Measurements from ENCODE around the gene NLGN3. TPM values are rescaled to one million over a fixed set of nuclear protein-coding genes. Genes with fewer than 3 reads are reported as not detected.
"Not testable (repeated sequence)": the region's sequence is repeated elsewhere in the genome, so short reads cannot be mapped to it uniquely, and the experiment has no call there.

Gene NLGN3
- polyA plus RNA-seq, 3 donors = 3.8 to 4.4 (median 3.9) TPM

DNA sequence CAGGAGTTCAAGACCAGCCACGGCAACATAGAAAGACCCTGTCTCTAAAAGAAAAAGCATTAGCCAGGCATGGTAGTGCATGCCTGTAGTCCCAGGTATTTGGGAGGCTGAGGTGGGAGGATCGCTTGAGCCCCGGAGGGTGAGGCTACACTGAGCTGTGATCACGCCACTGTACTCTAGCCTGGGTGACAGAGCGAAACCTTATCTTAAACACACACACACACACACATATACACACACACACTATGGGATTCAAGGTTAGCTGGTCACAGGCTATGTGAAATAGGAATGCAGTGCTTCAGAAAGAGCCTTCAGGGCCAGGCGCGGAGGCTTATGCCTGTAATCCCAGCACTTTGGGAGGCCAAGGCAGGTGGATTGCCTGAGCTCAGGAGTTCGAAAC is 23.5 kb downstream of the NLGN3 start:
- no peak for DNase-seq (ENCODE audit: low read depth in 3 of 3, low spot score in 2 of 3)

DNA sequence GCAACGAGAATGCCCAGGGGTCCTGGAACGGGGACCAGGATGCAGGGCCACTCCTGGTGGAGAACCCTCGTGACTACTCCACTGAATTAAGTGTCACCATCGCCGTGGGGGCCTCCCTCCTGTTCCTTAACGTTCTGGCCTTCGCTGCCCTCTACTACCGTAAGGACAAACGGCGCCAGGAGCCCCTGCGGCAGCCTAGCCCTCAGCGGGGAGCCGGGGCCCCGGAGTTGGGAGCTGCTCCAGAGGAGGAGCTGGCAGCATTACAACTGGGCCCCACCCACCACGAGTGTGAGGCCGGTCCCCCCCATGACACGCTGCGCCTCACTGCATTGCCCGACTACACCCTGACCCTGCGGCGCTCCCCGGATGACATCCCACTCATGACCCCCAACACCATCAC is 24.9 kb downstream of the NLGN3 start:
- no peak for DNase-seq (ENCODE audit: low read depth in 3 of 3, low spot score in 2 of 3)

DNA sequence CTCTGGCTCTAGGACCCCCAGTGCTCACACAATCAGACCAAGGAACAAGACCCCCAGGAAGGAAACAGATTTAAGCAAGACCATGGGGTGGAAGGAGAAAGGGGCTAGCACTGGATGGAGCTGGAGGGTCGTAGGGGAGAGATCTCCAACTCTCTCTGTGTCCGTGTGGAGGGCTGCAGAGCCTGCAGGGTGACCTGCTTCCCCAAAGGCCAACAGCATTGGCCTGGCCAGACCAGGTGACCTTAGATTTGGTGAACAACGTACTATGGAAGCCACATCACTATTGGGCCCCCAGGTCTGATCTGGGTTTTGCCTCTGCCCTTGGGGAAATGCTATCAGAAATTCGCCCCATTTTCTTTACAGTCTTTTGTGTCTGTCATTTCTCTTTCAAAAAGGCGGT is 26.0 kb downstream of the NLGN3 start:
- DNase-seq (ENCODE audit: low read depth in 3 of 3, low spot score in 2 of 3) = no peak

DNA sequence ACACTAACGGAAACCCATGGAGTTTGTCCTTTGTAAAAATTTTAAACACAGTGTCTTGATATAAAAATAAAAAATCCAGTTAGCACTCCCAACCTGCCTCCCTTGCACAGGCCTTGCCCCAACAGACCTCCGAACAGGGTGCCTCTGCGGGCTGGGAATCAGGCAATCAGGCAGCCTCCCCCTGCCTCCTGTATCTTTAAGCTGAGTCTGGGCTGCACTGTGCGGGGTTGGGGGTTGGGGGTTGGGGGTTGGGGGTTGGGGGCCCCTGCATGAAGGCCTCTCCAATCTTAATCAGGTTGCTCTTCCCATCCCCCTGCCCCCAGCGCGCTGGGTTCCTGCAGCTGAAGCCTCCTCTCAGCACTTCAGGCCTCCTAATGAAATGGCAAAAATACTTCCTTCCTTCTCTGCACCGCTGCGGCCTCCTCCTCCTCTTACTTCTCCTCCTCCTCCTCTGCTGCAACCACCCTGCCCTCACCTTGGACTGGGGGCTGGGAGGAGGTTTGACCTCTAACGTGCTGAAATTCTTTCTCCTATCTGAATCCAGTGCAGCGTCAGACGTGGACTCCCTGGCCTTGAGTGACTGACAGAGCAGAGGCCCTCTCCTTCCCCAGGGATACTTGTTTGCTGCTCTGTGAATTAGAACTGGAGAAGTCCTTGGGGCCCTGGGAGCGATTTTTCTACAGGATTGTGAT is 26.6 kb downstream of the NLGN3 start:
- no peak for DNase-seq (ENCODE audit: low read depth in 3 of 3, low spot score in 2 of 3)

DNA sequence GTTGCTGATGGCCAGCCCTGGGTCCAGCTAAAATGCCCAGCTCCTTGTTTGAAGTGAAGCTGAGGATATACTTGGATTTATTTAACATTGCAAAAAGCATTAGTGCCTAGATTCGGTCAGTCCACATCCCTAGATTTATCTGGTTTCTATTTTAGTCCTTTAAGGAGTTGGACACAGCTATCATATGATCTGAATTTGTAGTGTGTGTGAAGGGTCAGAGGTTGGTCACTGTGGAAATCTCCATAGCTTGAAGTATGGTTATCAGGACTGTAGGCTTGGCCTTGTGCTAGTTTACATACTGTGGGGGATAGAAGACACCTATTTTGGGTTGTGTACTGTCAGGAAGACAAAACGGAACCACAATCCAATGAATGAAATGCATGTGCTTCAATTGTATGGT is 28.8 kb downstream of the NLGN3 start:
- DNase-seq (ENCODE audit: low read depth in 3 of 3, low spot score in 2 of 3) = no peak

DNA sequence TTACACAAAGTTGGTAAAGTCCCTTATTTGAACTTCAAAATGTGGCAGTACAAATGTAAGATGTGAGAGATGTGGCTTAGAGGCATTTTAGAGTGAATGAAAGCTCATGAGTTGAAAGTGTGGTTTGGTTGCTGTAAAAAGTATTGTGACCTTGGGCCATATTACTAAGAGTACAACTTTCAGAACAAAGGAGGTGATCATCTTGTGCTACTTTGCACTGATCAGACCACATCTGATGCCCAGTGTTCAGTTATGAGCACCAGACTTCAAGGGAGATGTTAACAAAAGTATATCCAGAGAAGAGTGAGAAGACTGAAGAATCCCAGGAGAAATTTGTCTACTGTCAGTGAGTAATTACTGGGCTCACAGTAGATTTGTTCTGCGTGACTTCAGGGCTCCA is 30.2 kb downstream of the NLGN3 start:
- DNase-seq (ENCODE audit: low read depth in 3 of 3, low spot score in 2 of 3) = no peak

DNA sequence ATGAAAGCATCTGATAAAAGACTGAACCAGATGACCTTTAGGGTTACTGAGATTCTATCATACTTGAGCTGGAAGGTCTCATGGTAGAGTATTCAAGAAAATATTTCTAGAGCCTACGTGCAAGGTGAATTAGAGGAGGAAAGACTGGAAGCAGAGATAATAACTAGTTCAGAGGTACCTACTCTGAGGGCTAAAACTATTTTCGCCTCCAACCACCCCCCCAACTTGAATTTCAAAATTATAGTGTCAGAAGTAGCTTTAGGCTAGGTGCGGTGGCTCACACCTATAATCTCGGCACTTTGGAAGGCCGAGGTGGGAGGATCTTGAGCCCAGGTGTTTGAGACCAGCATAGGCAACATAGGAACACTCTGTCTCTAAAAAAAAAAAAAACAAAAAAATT is 30.9 kb downstream of the NLGN3 start:
- DNase-seq (ENCODE audit: low read depth in 3 of 3, low spot score in 2 of 3) = no peak

DNA sequence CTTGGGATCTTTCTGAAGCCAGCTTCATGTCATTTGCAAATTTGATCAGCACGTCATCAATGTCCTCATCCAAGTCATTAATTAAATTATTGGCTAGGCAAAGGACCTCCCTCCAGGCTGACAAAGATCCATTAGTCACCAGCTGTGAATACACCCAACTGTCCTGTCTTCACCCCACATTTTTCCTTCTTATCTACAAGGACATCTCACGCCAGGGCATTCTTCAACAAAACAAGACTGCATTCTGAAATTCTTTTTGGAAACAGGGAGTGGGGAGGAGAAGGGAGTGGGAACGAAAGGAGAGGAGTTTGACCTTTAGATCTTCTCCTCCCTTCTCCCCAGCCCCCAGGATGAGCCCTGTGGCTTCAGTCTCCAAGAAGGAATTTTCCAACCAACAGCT is 32.7 kb downstream of the NLGN3 start:
- DNase-seq (ENCODE audit: low read depth in 3 of 3, low spot score in 2 of 3) = no peak

DNA sequence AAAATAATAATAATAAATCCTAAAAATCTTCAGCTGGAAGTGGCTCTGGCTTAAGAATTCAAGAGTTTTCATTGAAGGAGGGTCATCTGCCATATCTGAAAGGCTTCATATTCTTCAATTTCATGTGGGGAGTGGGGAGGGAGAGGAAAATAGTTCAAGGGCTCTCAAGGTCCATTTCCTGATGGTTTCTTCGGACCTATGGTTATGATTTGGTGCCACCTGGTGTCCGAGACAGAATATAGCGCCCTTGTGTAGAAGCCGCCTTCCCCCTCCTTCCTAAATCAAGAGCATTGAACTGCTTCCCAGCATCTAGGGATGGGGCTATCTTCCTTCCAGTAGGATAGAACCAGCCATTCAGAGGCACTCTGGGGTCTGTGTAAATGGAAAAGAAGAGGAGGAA is 34.3 kb downstream of the NLGN3 start:
- DNase-seq (ENCODE audit: low read depth in 3 of 3, low spot score in 2 of 3) = no peak

DNA sequence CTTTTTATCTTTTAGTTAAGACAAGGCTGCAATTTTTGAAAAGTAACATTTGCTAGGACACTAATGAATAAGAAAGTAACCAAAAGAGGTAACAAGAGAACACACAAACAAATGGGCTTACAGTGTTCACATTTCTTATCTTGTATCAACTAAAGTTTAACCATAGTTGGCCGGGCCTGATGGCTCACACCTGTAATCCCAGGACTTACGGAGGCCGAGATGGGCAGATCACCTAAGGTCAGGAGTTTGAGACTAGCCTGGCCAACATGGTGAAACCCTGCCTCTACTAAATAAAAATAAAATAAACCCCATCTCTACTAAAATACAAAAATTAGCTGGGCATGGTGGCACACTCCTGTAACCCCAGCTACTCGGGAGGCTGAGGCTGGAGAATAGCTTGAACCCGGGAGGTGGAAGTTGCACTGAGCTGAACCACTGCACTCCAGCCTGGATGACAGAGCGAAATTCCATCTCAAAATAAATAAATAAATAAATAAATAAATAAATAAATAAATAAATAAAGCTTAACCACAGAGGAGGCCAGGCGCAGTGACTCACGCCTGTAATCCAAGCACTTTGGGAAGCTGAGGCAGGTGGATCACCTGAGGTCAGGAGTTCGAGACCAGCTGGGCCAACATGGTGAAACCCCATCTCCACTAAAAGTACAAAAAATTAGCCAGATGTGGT is 36.1 kb downstream of the NLGN3 start:
- not testable (repeated sequence) for DNase-seq (ENCODE audit: low read depth in 3 of 3, low spot score in 2 of 3)

DNA sequence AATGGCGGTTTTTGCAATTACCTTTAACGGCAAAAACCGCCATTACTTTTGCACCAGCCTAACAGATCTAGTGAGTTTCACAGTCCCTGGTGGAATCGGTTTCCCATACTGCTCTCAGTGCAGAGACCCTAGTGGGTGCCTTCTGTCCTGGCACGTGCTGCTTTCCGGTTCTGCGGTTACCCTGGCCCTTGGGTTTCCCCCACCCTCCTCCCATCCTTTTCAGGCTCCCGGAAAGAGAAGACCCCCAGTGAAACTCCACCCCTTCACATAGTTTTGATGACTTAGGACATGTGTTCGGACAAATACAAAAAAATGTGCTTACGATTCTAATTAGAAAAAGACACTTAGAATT is 36.9 kb downstream of the NLGN3 start:
- no peak for DNase-seq (ENCODE audit: low read depth in 3 of 3, low spot score in 2 of 3)

DNA sequence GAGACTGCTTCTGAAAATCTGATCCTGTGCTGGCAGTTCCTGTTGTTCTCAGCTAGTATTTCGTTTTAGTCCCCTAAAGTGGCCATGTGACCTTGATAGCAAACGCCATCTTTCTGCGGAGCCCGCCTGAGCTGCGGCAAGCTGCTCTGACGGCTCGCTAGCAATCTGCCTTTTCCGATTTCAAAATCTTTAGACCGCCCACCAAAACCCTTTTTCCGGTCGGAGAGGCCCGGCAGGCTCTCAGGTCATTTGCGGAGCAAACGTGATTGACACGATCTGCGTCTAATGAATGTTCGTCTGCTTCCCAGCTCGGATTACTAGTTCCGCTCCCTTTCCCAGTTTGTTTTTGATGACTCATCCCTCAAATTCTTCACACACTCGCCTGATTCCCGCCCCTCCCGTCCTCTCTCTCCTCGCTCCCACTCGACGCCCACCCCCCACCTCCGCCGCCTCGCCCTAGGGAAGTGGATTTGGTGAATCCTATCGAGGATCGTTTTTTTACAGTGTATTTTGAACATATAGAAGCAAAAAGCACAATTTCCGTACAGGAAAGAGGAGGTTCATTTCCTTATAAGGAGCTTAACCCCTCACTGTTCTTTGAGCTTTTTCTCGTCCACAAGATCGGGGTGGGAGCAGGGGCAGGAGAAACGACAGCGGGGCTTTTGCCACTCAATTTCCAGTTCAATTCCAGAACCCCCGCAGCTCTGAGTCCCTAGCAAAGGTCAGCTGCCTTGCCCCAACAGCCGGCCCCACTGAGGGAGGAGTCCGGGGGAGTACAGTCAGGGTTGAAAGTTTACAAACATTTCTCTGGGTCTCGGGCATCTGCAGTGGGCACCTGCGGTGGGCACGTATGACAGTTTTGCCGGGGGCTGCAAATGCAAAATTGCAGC is 37.5 kb downstream of the NLGN3 start:
- peak; percentile 74 to 88 (median 79) for DNase-seq (ENCODE audit: low read depth in 3 of 3, low spot score in 2 of 3)

DNA sequence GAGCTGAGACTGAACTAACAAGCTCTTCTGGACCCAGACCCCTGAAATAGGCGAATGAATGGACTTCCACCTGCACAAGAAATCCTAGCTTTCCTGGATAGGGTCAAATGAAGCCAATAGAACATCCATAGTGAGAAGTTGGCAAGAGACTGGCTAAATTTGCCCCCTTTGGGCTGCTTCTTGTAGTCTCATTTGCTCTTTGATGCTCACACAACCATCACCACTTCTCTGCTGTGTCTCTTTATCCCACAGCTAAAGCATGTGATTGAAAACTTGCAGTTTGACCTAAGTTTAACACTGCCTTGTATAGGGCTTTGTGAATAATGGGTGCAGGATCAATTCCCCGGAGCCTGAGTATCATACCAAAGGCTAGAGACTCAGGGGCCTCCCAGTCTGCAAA is 38.2 kb downstream of the NLGN3 start:
- no peak for DNase-seq (ENCODE audit: low read depth in 3 of 3, low spot score in 2 of 3)

DNA sequence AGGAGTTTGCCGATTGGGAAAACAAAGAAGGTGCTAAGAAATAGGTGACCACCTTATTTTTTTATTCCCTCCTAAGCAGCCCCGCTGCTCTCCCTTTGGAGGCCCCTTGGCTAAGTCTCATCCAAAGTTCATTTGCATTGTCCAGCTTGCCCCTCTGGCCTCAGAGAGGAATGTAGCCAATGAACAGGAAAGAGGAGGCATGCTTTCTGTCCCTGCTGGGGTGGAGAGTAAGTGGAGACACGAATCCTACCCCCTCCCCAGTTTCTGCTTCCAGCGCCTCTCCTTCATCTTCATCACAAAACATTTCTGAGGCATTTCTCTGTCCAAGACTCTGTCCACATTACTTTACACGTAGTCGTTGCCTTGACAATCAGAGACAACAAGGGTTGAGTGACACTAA is 38.7 kb downstream of the NLGN3 start:
- no peak for DNase-seq (ENCODE audit: low read depth in 3 of 3, low spot score in 2 of 3)

DNA sequence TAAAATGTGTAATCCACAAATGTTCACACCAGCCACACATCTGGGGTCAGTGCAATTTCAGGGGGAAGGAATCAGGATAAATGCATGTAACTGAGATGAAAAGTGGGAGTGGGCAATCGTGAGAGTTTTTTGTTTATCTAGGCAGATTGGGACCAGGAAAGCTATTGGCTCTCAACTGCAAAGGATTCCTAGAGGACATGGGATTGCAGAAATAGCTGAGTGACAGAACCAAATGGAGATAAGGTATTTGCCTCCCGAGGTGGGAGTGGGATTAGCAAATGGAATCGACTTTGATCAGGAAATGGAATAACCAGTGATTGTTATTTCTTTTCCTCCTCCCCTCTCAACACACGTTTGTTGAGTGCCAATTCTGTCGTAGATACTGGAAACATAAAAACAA is 39.5 kb downstream of the NLGN3 start:
- no peak for DNase-seq (ENCODE audit: low read depth in 3 of 3, low spot score in 2 of 3)

DNA sequence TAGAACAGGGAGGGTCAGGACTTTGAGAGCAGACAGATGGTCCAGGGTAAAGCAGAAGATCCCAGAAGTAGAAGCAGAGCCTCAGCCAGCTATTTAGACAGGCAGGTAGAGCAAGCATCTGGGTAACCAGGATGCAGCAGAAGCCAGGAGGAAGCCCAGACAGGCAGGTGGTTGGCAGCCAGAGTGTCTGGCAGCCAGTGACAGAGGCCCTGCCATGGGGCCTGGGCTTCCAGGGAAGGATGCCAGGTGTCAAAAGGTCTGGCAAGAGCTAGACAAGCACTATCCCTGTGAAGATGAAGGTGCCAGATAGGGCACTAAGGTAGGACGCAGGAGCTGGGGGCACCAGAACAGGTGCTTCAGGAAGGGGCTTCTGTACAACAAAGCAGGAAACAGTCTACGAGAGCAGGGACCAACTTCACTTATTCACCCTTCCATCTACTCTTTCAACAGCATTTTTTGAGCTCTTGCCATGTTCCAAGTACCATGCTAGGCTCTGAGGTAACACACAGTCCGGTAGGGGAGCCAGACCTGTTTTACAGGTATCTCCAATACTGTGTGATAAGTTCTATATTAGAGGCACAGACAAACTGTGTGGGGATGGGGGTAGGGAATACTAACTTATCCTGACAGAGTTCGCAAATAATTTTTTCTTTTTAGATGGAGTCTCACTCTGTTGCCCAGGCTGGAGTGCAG is 40.3 kb downstream of the NLGN3 start:
- no peak for DNase-seq (ENCODE audit: low read depth in 3 of 3, low spot score in 2 of 3)

DNA sequence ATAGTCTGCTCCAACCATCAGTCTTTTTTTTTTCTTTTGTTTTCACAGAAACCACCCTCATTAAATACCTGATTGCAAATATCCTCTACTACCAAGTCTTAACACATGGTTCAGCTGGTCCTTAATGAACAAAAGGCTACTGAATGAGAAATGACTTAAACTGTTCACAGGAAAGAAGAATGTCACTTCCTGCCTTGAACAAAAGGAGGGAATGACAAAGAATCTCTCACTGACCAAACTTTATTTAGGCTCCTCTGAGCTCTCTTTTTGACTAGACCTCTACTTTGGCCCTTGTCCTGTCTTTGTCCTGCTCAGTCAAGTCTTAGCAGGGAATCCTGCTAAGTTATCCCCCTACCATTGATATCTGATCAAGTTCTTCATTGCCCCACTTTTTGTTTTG is 46.6 kb downstream of the NLGN3 start:
- no peak for DNase-seq (ENCODE audit: low read depth in 3 of 3, low spot score in 2 of 3)

DNA sequence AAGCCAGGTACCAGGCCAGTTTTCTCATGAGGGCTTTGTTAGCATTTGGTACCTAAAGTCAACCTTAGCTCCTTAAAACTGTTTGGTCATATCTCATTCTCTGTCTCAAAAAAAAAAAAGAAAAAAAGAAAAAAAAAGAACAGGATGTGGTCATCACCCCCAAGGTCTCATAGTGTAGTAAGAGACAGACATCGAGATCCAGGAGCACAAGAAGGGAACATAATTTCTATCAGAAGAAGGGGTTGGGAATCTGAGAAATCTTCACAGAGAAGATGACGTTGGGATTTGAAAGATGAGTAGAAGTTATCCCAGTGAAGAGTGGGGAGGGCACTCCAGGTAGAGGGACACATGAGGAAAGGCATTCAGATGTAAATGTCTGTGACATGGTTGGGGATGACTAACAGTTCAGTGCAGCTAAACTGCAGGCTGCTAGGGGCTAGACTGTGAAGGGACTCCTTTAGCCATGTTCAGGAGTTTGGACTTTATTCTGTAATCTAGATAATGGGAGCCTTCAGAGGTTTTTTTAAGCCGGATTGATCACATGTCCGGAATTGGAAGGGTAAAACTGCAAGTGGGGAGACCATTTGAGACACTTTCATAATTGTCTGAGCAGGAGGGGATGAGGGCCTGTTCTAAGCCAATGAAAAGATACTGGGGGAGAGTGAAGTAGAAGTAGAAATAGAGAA is 51.5 kb downstream of the NLGN3 start:
- DNase-seq (ENCODE audit: low read depth in 3 of 3, low spot score in 2 of 3) = no peak

DNA sequence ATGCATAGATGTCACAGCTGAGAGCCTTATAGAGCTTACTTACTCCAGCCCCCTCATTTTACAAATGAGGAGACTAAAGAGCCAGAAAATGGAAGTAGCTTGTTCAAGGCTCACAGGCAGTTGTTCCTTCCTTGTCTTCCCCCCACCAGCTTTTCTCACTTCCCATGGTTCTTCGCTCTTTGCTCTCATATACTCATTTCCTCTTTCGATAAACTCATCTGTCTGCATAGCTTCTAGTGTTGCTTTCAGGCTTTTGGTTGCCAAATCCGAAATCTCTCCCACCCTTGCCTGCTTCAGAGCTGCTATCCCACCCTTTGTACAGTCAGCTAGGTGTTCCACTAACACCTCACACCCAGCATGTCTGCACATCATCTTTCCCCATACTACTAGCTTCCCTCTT is 53.4 kb downstream of the NLGN3 start:
- no peak for DNase-seq (ENCODE audit: low read depth in 3 of 3, low spot score in 2 of 3)

DNA sequence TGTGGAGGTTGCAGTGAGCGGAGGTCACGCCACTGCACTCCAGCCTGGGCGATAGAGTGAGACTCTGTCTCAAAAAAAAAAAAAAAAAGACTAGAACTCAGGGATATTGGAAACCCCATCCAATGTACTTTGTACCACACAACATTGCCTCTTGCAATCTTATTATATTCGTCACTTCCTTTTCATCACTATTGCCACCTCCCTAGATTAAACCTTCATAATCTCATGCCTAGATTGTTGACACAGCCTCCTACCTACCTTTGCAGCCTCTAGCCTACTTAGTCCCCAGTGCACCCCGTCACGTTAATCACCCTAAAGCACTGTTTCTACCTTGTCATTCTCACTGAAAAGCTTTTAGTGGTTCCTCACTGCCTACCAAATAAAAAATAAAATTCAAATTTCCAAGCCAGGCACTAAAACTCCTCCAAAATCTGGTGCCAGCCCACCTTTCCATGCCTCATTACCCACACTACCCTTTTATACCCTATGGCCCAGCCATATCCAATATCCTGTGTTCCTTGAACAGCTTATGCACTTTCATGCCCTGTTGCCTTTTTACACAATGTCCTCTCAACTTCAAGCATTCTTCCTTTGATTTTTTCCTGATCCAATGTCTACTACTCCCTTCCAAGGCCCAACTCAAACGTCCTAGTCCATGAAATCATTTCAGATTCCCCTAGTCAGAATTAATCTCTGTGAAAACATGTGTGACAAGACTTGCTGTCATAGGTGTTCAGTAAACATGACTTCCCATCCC is 54.8 kb downstream of the NLGN3 start:
- no peak for DNase-seq (ENCODE audit: low read depth in 3 of 3, low spot score in 2 of 3)
